Measurements from ENCODE around the gene LRRC37B. TPM values are rescaled to one million over a fixed set of nuclear protein-coding genes. Genes with fewer than 3 reads are reported as not detected.
"Not testable (repeated sequence)": the region's sequence is repeated elsewhere in the genome, so short reads cannot be mapped to it uniquely, and the experiment has no call there.

Gene LRRC37B
- 1 to 10 TPM; 2.0 to 6.5 (median 4.1) TPM for total RNA-seq
- polyA plus RNA-seq, result 1 to 10 TPM; 1.5 to 3.8 (median 2.8) TPM
- long read RNA-seq, donor 1, partial matches to known transcripts, result 0 of 1 reads
- long read RNA-seq, donor 1, other reads (novel, unspliced or antisense), result 1 of 1 reads
- long read RNA-seq, donor 2, partial matches to known transcripts, result 1 of 5 reads
- long read RNA-seq, donor 2, other reads (novel, unspliced or antisense), result 4 of 5 reads

DNA sequence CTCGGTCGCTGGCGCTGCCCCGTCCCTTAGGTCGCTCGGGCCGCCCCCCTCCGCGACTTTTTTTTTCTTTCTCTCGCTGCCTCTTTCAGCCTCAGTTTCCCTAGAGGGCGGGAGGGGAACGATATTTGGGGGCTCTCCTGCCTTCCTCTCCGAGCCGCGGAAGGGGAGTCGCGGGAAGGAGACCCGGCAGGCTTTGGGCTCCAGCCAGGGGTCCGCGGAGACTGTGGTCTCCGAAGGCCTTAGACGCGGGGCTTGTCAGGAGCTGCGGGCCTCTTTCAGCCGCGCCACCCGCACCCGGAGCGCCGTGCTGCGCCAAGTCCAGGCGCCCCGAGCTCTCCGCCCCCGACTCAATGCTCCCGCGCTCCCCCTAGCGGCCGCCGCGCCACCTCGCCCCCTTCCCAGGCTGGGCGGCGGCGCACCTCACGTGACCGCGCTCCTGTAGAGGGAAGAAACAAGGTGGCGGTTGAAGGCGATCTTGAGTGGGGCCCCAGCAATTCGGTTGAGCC, at the start of gene LRRC37B:
Gene LRRC37B (plus strand): TSS at position 427 of the 506 bp plus-strand sequence. CDS start 14,010 bp downstream, outside the sequence.
- Histone ChIP-seq H3K36me3 (ENCODE audit: insufficient read depth in 1 of 2, low read depth in 1 of 2) (no peaks in the 10 kb centered on the region), H3K4me1 (peaks cover 7% of the 10 kb centered on the region), H3K9me3 (no peaks in the 10 kb centered on the region), H3K27ac (peak within 1 kb of the TSS; percentile 75), H3K27me3 (ENCODE audit: insufficient read depth in 3 of 3, low read length in 2 of 3) (no peaks in the 10 kb centered on the region), H3K4me3 (peak within 1 kb of the TSS; percentile 83)
- intact Hi-C loops (cut with DNase I), result loop anchor here in 1 of 2 donors (5.0 kb wide), 1 partner anchor 135 kb away; the partner anchor contains the start of gene RHOT1
- TF ChIP-seq, protein P1, sequence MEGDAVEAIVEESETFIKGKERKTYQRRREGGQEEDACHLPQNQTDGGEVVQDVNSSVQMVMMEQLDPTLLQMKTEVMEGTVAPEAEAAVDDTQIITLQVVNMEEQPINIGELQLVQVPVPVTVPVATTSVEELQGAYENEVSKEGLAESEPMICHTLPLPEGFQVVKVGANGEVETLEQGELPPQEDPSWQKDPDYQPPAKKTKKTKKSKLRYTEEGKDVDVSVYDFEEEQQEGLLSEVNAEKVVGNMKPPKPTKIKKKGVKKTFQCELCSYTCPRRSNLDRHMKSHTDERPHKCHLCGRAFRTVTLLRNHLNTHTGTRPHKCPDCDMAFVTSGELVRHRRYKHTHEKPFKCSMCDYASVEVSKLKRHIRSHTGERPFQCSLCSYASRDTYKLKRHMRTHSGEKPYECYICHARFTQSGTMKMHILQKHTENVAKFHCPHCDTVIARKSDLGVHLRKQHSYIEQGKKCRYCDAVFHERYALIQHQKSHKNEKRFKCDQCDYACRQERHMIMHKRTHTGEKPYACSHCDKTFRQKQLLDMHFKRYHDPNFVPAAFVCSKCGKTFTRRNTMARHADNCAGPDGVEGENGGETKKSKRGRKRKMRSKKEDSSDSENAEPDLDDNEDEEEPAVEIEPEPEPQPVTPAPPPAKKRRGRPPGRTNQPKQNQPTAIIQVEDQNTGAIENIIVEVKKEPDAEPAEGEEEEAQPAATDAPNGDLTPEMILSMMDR (IDR thresholded peaks at IDR 0.05), result peak; percentile 94
- 0 to 1% (median 1%) methylated on average over 40 to 51 of the region's 51 CpGs for WGBS, 3 donors
- peak; percentile 98 to 100 (median 98) for ATAC-seq
- peak; percentile 87 to 93 for DNase-seq

DNA sequence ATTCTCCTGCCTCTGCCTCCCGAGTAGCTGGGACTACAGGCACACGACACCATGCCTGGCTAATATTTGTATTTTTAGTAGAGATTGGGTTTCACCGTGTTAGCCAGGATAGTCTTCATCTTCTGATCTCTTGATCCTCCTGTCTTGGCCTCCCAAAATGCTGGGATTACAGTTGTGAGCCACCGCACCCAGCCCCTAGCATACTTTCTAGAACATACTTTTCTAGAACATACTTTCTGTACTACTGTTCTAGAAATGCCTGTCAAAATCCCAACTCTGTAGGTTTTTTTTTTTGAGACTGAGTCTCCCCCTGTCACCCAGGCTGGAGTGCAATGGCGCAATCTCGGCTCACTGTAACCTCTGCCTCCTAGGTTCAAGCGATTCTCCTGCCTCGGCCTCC, 43.1 kb upstream of the LRRC37B start:
- intact Hi-C loops (cut with DNase I); H3K27me3 ChIP-seq (ENCODE audit: insufficient read depth in 3 of 3, low read length in 2 of 3); DNase-seq; H3K4me3 ChIP-seq; H3K27ac ChIP-seq; H3K9me3 ChIP-seq; H3K4me1 ChIP-seq; ATAC-seq: not testable (repeated sequence)
- H3K36me3 ChIP-seq (ENCODE audit: insufficient read depth in 1 of 2, low read depth in 1 of 2), result peaks cover 0 to 61% of the 10 kb centered on the region in 2 donors
- 84 to 87% (median 86%) methylated on average over 8 of the region's 8 CpGs for WGBS, 3 donors

DNA sequence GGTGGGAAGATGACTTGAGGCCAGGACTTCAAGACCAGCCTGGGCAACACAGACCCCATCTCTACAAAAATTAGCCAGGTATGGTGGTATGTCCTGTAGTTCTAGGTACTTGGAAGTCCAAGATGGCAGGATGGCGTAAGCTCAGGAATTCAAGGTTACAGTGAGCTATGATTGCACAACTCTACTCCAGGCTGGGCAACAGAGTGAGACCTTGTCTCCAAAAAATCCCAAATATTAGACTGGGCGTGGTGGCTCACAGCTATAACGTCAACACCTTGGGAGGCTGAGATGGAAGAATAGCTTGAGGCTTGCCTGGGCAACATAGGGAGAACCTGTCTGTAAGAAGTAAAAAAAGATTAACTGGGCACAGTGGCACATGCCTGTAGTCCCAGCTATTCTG, 39.5 kb upstream of the LRRC37B start:
- H3K27ac ChIP-seq, result no peak overlapping the region
- intact Hi-C loops (cut with DNase I), result no loop called here
- H3K9me3 ChIP-seq, result no peaks in the 10 kb centered on the region
- no peaks in the 10 kb centered on the region for H3K27me3 ChIP-seq (ENCODE audit: insufficient read depth in 3 of 3, low read length in 2 of 3)
- TF ChIP-seq, protein P1 (IDR thresholded peaks at IDR 0.05), result no peak
- no peak for DNase-seq
- 95 to 97% (median 95%) methylated on average over 3 of the region's 3 CpGs for WGBS, 3 donors
- H3K36me3 ChIP-seq (ENCODE audit: insufficient read depth in 1 of 2, low read depth in 1 of 2), result peaks cover 0 to 60% of the 10 kb centered on the region in 2 donors
- no peak overlapping the region for H3K4me3 ChIP-seq
- no peaks in the 10 kb centered on the region for H3K4me1 ChIP-seq
- no peak for ATAC-seq

DNA sequence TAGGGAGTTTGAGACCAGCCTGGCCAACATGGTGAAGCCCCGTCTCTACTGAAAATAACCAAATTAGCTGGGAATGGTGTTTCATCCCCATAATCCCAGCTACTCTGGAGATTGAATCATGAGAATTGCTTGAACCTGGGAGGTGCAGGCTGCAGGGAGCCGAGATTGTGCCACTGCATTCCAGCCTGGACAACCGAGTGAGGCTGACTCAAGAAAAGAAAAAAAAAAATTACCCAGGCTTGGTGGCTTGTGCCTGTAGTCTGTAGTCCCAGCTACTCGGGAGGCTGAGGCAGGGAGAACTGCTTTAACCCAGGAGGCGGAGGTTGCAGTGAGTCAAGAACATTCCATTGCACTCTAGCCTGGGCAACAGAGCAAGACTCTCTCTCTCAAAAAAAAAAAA, 36.8 kb upstream of the LRRC37B start:
- H3K4me3 ChIP-seq; H3K9me3 ChIP-seq; intact Hi-C loops (cut with DNase I); ATAC-seq; H3K4me1 ChIP-seq; H3K27me3 ChIP-seq (ENCODE audit: insufficient read depth in 3 of 3, low read length in 2 of 3); DNase-seq; H3K27ac ChIP-seq: not testable (repeated sequence)
- whole genome bisulfite sequencing, 3 donors, result 84 to 87% (median 84%) methylated on average over 5 of the region's 5 CpGs
- H3K36me3 ChIP-seq (ENCODE audit: insufficient read depth in 1 of 2, low read depth in 1 of 2), result peaks cover 0 to 75% of the 10 kb centered on the region in 2 donors

DNA sequence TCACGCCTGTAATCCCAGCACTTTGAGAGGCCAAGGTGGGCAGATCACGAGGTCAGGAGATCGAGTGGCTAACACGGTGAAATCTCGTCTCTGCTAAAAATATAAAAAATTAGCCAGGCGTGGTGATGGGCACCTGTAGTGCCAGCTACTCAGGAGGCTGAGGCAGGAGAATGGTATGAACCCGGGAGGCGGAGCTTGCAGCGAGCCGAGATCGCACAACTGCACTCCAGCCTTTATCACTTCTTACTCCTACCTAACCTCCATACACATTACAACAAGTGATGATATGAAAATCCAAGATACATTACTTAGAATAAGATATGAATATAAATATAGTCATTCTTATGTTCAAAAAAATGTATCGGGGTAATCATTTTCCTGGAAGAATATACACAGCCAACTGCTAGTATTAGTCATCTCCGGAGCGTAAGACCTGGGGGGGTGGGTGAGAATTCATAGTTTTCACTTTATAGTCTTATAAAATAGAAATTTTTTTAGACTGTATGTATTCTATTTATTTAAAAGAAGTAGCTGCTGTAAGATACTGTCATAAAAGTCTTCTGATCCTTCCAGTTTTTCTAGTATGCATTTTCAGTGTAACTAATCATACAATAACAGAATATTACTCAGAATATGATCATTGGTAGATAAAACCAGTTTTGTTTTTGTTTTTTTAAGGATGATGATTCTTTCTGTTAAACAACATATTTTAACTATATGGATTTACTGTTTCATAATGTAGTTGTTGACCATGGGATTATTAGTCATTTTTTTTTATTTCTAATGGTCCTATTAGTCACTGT, 32.7 kb upstream of the LRRC37B start:
- H3K27me3 ChIP-seq (ENCODE audit: insufficient read depth in 3 of 3, low read length in 2 of 3); DNase-seq; ATAC-seq; H3K9me3 ChIP-seq; H3K27ac ChIP-seq; intact Hi-C loops (cut with DNase I); H3K4me3 ChIP-seq; H3K4me1 ChIP-seq: not testable (repeated sequence)
- WGBS, 3 donors, result 95 to 96% (median 96%) methylated on average over 14 of the region's 14 CpGs
- peaks cover 0 to 72% of the 10 kb centered on the region in 2 donors for H3K36me3 ChIP-seq (ENCODE audit: insufficient read depth in 1 of 2, low read depth in 1 of 2)

DNA sequence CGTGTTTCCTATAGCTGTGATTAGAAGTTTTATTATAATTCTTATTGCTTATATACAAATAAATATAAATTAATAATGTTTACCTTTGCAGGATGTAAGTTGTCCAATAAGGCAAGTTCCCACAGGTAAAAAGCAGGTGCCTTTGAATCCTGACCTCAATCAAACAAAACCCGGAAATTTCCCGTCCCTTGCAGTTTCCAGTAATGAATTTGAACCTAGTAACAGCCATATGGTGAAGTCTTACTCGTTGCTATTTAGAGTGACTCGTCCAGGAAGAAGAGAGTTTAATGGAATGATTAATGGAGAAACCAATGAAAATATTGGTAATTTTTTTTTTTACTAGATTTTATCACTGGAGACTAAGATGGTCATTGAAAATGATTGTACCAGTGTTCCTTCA, 31.8 kb upstream of the LRRC37B start:
- H3K4me3 ChIP-seq; H3K4me1 ChIP-seq; intact Hi-C loops (cut with DNase I); ATAC-seq; H3K27me3 ChIP-seq (ENCODE audit: insufficient read depth in 3 of 3, low read length in 2 of 3); DNase-seq; H3K27ac ChIP-seq; H3K9me3 ChIP-seq: not testable (repeated sequence)
- H3K36me3 ChIP-seq (ENCODE audit: insufficient read depth in 1 of 2, low read depth in 1 of 2), result peaks cover 0 to 74% of the 10 kb centered on the region in 2 donors
- 82 to 87% (median 87%) methylated on average over 5 of the region's 5 CpGs for WGBS, 3 donors

DNA sequence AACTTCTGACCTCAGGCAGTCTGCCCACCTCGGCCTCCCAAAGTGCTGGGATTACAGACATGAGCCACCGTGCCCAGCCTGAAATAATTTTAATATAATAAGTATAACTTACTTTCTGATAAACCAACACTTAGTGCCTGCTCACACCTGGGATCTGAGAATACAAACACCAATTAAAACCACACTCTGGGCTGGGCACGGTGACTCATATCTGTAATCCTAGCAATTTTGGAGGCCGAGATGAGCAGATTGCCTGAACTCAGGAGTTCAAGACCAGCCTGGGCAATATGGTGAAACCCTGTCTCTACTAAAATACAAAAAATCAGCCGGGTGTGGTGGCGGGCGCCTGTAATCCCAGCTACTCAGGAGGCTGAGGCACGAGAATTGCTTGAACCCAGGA, 15.4 kb upstream of the LRRC37B start:
- not testable (repeated sequence) for H3K27me3 ChIP-seq (ENCODE audit: insufficient read depth in 3 of 3, low read length in 2 of 3); H3K9me3 ChIP-seq; DNase-seq; H3K4me3 ChIP-seq; H3K27ac ChIP-seq; H3K4me1 ChIP-seq; ATAC-seq
- H3K36me3 ChIP-seq (ENCODE audit: insufficient read depth in 1 of 2, low read depth in 1 of 2), result peaks cover 2 to 100% of the 10 kb centered on the region in 2 donors
- 94 to 96% (median 95%) methylated on average over 8 of the region's 8 CpGs for WGBS, 3 donors
- intact Hi-C loops (cut with DNase I), result loop anchor here (10.0 kb wide), 2 partner anchors 97 to 107 kb away; no protein-coding TSS in a partner anchor

Measured in psoas muscle (tissue), 8 donors.